ENCODE data around the gene UNC5C. TPM values are rescaled to one million over a fixed set of nuclear protein-coding genes. Genes with fewer than 3 reads are reported as not detected.

The UNC5C gene
- total and polyA plus RNA-seq, 3 donors from 2014 or later = 6.8 to 22.8 (median 20.5) TPM

GRCh38 chr4:95122001-95122400 lies 426.8 kb downstream of the UNC5C start:
- no peak overlapping the region for H3K27ac ChIP-seq
- no peaks in the 10 kb centered on the region for H3K36me3 ChIP-seq (ENCODE audit: low read depth, missing control alignments)
- WGBS, 2 donors = 74 to 86% methylated on average over 9 of the region's 9 CpGs
- H3K4me3 ChIP-seq = no peak overlapping the region
- H3K4me1 ChIP-seq = no peaks in the 10 kb centered on the region
- H3K27me3 ChIP-seq = no peaks in the 10 kb centered on the region
- no peaks in the 10 kb centered on the region for H3K9me3 ChIP-seq
- intact Hi-C loops (cut with DNase I; ENCODE audit: low total_unique reads) = no loop called here
- TF ChIP-seq CTCF (IDR thresholded peaks at IDR 0.05) (no peak), POLR2A (IDR thresholded peaks at IDR 0.05) (no peak)
- no peak for DNase-seq

- H3K4me1 ChIP-seq = no peaks in the 10 kb centered on the region
- H3K27ac ChIP-seq = no peak overlapping the region
- H3K4me3 ChIP-seq = no peak overlapping the region
- WGBS, 2 donors = 92 to 96% methylated on average over 2 of the region's 2 CpGs
- no peaks in the 10 kb centered on the region for H3K9me3 ChIP-seq
- no peaks in the 10 kb centered on the region for H3K27me3 ChIP-seq
- H3K36me3 ChIP-seq (ENCODE audit: low read depth, missing control alignments) = no peaks in the 10 kb centered on the region
- DNase-seq = no peak
- TF ChIP-seq CTCF (IDR thresholded peaks at IDR 0.05) = no peak
- TF ChIP-seq POLR2A (IDR thresholded peaks at IDR 0.05) = no peak
- intact Hi-C loops (cut with DNase I; ENCODE audit: low total_unique reads) = no loop called here
Measured at GRCh38 chr4:95120456-95120855, 428.3 kb downstream of the UNC5C start.

GRCh38 chr4:95118497-95118896 lies 430.3 kb downstream of the UNC5C start:
- intact Hi-C loops (cut with DNase I; ENCODE audit: low total_unique reads) = no loop called here
- no peak overlapping the region for H3K27ac ChIP-seq
- WGBS, 2 donors = 83 to 86% methylated on average over 6 of the region's 6 CpGs

GRCh38 chr4:95114521-95114920 lies 434.3 kb downstream of the UNC5C start:
- H3K4me1 ChIP-seq = no peaks in the 10 kb centered on the region
- H3K27me3 ChIP-seq = no peaks in the 10 kb centered on the region
- intact Hi-C loops (cut with DNase I; ENCODE audit: low total_unique reads) = no loop called here
- no peak for DNase-seq
- no peak overlapping the region for H3K27ac ChIP-seq
- no peak overlapping the region for H3K4me3 ChIP-seq
- TF ChIP-seq CTCF (IDR thresholded peaks at IDR 0.05) = no peak
- no peak for TF ChIP-seq POLR2A (IDR thresholded peaks at IDR 0.05)
- no peaks in the 10 kb centered on the region for H3K36me3 ChIP-seq (ENCODE audit: low read depth, missing control alignments)
- 87 to 93% methylated on average over 3 of the region's 3 CpGs for WGBS, 2 donors
- H3K9me3 ChIP-seq = no peaks in the 10 kb centered on the region

More at GRCh38 chr4:95118497-95118896, 430.3 kb downstream of the UNC5C start:
- H3K36me3 ChIP-seq (ENCODE audit: low read depth, missing control alignments) = no peaks in the 10 kb centered on the region
- H3K9me3 ChIP-seq = no peaks in the 10 kb centered on the region
- H3K4me1 ChIP-seq = no peaks in the 10 kb centered on the region
- no peaks in the 10 kb centered on the region for H3K27me3 ChIP-seq
- H3K4me3 ChIP-seq = no peak overlapping the region
- no peak for TF ChIP-seq CTCF (IDR thresholded peaks at IDR 0.05)
- DNase-seq = no peak
